NCI-H1105 (cell line): Measurements from ENCODE around the gene BMP6.

Experiments
- DNase-seq: peaks from one replicate; lab custom pipeline; 2025; lab: John Stamatoyannopoulos, UW

BMP6 gene

DNA sequence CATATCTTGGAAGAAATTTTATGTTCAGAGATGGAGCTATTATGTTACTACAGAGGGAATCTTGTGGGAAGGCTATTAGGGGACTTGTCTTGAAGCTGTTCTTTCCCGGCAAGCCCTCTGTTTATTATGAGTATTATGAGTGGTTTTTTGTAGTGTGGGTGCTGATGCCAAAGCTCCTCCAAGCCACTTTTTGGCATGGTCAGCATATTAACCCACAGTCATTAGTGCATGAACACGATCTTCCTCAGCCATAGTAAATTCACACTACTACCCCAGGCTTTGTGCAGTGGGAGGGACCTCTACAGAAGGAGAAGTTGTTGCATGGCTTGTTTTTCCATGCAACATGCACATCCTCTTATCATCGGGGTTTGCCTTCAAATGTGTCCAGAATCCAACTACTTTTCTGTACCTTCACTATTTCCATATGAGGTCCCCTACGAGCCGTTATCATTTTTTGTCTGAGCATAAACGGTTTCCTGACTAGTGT lies 6.5 kb upstream of the BMP6 start:
- no peak for DNase-seq

DNA sequence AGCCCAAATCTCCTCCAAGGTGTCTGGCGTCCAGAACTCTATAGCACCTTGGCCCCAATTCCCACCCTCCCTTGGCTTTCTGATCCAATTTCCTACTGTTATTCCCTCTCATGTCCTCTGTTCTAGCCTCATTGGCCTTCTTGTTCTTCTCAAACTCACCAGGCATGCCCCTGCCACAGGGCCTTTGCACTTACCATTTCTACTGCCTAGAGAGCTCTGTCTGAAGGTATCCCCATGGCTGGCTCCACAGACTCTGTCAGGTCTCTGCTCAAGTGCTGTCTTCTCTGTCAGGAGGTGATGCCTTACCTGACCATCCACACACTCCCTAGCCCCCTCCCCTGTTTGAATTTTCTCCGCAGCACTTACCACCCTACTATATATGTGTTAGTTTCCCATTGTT lies 5.6 kb upstream of the BMP6 start:
- DNase-seq: no peak

DNA sequence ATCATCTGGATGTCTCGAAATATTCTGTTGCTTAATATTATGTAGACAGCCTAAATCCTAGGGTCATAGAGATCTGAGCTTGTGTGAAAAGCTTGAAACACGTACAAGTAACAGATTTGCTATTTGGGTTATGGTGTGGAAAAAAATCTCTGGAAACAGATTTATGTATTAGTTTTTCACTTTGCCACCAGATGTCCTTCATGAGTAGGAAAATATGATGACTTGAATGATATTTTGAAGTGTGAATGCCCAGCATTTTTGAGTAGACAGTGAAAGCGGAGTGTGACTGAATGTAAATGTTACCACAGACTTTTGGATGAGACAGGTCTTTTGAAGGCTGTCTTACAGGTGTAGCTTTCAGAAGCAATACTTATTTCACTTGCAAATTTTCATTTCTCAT lies 4.2 kb upstream of the BMP6 start:
- peak; percentile 15 for DNase-seq

DNA sequence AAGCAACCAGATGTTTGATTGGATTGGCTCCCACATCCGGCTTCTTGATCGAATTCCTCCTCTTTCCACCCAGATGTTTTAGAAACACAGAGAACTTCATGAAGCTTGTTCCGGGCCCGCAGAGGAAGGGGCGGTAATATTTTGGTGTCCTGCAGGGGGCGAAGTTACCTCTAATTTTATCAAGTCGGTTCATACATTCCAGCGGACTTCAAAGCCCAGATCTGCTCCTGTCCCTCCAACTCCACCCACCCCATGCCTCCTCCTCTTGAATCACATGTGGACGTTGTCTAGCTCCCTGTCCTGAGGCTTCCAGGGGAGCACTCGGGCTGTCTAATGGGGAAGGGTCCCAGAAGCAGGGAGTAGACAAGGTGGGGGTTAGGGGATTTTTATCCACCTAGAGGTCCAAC lies 2.9 kb upstream of the BMP6 start:
- DNase-seq: peak; percentile 48

DNA sequence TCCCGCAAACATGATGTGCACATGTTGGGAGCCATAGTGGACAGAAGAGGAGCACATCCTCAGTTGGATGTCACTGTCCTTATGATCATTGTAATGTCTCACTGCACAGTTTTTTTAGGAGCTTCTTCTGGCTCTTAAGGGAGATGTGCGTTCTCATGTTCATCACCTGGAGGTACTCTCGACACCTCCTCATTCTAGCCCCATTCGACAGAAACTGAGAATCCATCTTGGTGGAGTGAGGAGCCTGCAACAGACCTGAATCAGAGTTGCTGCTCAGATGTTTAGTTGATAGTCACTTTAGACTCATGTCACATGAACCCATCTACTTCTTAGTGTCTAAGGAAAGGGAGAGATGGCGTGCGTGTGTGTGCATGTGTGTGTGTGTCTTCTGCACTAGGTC lies 2.3 kb upstream of the BMP6 start:
- no peak for DNase-seq

DNA sequence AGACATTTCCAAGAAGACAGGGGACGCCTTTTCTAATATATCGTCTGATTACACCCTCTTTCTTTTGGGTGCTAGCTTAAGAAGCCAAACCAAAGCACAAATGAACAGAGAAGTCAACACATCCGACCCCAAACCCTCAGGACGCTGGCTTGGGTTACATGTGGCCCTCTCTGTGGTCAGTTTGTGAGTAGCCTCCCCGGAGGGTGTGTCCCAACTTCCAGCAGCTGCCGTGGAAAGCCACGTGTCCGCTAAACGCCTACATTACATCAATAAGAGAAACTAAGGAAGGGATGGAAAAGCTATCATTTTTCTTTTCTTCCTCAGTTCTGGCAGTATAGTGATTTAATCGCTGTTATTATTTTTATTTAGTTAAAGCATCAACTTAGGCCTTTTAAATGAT lies 487 bp upstream of the BMP6 start:
- no peak for DNase-seq

DNA sequence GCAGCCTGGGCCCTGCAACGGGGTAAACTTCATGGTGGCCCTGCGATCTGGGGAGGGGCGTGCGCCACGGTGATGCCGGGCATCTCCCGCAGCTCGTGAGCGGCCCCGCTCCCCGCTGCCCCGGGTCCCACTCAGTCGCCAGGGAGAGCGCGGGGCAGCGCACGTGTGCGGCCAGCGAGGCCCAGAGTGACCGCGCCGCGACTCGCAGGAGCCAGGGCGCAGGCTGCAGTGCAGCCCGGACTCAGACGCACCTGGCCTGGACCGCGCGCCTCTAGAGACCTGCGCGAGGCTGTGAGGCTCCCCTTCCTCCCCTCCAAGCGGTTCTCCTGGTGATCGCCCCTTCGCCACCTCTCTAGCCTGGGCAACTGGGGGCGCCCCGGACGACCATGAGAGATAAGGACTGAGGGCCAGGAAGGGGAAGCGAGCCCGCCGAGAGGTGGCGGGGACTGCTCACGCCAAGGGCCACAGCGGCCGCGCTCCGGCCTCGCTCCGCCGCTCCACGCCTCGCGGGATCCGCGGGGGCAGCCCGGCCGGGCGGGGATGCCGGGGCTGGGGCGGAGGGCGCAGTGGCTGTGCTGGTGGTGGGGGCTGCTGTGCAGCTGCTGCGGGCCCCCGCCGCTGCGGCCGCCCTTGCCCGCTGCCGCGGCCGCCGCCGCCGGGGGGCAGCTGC lies 652 bp downstream of the BMP6 start:
- DNase-seq: peak; percentile 16

DNA sequence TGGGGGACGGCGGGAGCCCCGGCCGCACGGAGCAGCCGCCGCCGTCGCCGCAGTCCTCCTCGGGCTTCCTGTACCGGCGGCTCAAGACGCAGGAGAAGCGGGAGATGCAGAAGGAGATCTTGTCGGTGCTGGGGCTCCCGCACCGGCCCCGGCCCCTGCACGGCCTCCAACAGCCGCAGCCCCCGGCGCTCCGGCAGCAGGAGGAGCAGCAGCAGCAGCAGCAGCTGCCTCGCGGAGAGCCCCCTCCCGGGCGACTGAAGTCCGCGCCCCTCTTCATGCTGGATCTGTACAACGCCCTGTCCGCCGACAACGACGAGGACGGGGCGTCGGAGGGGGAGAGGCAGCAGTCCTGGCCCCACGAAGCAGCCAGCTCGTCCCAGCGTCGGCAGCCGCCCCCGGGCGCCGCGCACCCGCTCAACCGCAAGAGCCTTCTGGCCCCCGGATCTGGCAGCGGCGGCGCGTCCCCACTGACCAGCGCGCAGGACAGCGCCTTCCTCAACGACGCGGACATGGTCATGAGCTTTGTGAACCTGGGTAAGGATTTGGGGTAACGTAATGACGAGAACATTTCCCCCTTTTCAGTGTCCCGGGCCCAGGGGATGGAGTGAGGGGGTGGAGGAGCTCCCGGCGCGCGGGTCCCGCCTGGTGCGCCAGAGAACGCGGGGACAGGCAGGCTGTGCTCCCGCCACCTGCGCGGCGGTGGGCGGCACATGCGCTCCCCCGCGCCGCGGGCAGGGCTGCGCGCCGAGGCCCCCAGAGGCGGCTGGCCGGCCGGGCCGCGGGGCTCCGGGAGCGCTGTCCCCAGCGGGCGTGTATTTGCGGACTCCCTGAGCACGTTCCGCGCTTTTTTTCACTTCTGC lies 1.4 kb downstream of the BMP6 start:
- DNase-seq: no peak

DNA sequence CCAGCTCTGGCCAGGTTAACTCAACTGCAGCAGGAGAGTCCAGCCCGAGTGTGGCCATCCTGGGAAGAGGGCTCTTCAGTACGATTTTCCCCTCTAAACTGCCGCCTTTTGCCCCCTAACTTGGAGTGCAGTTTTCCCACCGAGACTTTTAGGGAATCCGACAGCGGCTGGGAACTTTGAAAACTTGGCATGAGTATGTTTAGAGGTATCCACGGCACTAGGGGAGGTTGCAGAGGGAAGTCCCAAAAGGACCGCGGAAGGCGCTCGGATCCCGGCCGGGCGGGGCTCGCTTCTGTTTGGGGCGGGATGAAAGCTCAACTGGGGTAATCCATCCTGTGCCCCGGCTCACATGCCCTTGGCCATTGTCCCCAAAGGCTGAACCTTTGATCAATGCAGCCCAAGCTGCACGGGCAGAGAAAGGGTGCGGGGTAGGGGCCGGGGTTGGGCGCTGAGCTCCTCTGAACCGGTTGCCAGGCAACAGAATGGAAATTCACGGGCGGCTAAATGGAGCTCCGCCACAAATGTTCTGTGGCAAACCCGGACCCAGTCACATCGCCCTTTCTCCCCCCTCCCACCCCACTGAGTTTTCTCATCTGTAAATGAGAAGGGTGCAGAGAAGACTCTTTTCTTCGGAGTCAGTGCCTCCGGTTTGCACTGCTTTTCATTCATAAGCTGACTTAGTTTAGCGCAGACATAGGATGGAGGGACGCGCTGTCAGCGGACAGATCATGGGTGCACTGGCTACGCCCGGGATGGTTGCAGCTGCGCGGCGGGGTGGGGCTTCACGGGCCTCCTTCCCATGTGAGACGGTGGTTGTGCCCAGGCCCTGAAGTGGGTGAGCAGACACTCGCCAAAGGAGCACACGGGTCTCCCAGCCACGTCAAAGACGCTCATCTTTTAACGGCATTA lies 2.3 kb downstream of the BMP6 start:
- peak; percentile 43 for DNase-seq

DNA sequence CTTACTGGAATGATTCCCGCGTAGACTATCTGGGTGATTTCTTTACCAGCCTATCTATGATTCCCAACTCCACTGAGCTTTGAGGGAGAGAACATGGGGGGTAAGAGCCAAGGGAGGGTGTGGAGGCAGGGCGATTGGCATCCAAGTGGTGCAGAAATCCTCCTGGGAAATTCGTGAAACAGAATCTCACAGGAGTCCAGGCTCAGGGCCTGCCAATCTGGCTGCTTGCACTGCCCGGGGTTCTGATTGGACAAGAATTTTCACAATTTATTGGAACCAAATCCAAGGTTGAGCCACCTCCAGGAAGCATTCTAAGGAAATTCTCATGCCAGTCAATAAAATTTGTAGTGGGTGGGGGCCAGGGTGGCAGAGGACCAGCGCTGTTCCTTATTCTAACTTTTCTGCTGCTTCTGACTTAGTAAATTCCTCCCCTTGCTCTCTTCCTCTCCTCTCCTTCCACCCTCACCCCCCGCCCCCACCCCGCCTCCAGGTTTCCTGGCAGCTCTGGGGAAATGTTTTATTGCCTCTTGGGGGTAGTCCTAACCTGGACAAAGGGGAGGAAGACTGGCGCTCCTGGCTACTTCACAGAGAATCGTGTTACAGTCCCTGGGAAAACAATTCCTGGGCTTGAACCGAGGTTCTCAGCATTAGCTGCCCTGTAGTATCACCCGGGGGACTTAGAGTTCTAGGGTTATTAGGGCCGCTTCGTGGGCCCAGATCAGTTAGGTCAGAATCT lies 3.1 kb downstream of the BMP6 start:
- DNase-seq: no peak

DNA sequence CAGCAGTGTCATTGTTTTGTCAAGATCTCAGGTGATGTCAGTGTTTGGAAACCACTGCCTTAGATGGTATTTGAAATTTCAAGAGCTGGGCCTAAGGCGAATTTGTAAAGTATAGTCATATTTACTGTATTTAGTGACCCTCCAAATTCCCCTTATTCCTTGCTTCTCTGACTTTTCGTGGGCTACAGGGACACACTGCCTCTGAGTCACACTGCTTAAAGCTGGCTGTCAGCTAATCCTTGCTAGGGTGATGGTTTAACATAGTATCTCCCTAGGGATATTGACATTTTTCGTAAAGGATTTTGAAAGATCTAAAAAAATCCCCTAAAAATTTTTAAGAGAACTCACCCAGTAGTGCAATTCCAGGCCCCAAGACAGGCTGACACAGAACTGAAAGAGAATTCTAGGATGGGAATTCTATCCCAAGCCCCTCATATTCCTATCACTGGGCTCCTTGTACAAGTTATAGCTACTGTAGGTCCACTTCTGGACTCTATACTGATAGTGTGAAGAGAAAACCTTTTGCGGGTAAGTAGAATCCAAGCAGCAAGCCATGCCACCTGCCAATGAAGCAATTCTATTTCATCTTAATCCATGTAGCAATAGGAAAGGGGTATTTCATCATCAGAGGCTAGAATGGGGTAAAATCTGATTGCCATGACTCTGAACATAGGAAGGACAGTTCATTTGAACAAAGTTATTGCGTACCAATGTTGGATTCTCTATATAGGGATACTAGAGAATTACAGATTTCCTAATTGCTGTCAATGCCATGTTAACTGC lies 4.3 kb downstream of the BMP6 start:
- DNase-seq: no peak

DNA sequence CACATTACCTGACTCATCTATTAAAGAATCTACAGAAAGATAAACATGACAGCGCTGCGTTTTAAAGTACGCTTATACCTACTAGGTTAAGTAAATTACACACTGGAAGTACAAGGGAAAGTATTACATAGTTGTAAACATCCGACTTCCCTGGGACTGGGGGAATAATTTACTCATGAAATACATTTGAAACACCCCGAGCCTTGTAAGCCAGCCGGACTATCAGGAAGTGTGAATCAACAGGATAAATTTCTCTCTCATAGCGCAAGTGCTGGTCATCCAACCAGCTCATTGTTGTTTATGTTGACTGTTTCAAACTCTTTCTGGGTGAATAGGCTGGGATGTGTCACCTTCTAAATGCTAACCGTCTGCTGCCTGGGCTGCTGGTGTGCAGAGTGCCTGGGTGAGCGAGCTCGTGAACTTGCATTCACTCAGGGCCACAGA lies 4.9 kb downstream of the BMP6 start:
- no peak for DNase-seq

DNA sequence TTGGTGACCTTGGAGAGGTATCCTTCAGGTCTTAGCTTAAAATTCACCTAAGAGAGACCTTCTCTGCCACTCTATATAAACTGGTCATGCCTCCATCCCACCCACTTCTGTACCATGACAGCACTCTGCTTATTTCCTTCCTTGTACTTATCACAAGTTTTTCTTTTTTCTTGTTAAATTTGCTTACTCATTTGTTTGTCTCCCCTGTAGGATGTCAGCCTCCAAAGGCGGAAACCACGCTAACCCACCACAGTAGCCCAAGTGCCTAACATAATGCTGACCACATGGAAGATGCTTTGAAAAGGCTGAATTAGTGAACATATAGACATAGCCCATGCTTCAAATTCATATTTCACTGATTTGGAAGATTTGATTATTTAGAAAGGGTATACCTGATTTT lies 5.4 kb downstream of the BMP6 start:
- no peak for DNase-seq

DNA sequence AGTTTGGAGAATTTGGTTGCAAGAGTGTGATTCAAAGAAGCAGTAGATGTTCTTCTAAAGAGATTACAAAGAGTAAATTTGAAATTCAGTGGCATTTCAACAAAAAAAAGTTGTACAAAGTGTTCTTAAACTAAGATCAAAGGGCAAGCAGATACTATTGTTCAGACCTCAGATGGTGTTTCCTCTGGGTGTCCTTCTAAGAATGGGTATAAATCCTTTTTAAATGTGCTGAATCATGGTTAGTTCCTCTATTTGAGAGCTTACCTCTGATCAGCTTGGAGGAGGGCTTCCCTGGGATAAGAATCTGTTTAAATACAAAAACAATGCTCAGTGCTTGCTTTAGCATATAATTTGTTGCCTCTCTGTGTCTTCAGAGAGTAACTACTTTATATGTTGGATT lies 6.3 kb downstream of the BMP6 start:
- no peak for DNase-seq

DNA sequence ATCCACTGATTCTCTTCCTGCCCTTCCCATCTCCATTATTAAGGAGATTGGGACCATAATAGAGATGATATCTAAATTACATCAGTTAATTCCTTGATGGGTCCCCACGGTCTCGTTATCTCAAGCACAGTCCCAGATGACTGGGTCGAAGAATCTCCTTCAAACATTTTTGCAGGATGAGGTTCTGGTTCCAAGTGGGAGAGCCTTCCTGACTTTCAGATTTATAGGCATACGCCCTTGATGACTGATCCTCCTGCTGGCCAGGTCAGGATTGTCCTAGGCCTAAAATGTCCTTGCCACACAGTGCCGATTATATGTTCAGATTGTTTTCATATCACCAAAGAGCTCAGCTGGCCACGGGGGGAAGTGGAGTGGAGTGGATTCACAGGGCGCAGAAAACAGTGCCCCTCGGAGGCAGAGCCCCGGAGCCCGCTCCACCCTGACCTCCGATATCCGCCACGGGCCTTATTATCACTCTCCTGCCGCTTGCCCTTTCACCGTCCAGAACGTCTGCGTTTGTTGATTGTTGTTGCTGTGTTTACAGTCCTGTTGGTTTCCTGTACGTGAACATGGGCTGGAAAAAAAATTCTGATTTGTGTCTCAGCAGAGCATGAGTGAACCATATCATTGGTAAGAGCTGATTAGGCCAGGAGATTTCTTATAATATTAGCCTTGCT lies 8.9 kb downstream of the BMP6 start:
- DNase-seq: no peak

DNA sequence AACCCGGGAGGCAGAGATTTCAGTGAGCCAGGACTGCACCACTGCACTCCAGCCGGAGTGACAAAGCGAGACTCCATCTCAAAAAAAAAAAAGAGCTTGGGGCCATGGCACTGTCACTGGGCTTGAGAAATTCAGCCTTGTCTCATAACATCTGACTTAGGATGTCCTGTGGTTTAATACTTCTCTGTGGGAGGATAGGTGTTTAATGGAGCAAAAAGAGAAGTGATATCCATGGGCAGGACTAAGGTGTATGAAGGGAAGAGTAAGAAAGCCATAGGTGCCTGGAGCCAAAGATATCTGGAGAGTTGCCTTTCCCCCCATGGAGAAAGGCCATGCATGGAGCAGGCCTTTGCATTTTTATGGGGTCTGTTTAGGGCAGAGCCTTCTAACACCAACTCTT lies 11.2 kb downstream of the BMP6 start:
- DNase-seq: no peak

DNA sequence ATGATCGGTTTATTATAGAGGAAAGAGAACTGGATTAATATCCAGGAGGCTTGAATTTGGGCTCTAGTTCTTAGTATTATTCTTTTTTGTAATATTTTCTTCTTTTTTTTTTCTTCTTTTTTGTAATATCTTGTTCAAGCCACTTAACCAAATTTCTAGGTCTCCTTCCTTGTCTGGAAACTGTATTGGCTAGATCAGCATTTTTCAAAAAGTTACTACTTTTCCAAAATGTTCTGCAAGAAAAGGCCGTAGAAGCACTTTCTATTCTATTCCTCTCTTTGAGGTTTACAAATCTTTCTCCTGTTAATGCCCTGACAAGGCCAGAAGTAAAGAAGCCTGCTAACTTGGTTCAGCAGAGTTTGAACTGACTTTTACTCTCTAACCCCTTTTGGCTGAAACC lies 12.0 kb downstream of the BMP6 start:
- no peak for DNase-seq

DNA sequence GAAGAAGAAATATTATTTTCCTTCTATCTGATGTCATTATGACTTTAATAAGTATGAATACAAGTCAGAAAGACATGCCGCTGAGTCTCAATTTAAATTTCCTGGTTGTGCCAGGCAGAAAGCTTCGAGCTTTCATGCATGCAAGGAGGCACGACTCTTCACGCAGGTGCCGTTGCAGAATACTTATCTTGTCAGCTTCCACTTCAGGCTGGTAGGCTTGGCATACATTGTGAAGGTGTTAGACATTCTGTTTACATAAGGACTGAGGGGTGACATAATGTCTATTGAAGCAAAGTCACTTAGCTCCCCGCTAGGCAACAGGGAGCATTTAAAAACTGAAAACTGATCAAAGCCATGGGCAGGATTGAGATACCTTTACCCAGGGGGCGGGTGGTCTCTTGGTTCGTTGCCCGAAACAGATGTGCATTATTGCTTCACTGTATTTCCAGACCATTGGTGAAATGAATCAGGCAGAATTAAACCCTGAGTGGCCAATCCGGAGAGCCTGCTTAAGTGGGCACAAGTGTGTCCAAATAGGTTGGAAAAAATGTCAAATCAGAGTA lies 16.4 kb downstream of the BMP6 start:
- DNase-seq: peak; percentile 67

DNA sequence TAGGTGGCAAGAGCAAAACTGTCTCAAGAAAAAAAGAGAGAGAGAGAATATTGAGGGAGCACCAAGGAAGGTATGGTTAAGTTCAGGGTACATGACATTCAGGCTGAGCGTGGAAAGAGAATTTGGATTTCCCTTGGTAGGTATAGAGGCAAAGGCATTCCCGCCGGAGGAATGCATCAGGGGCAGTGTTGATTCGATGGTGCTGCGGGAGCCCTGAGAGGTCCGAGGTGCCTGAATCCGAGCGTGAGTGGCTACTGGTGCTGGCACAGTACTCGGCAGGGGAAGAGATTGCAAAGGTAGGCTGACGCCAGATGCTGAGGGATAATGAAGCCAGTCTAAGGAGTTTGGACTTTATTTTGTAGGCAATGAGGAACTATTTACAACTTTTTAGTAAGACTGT lies 20.0 kb downstream of the BMP6 start:
- no peak for DNase-seq

DNA sequence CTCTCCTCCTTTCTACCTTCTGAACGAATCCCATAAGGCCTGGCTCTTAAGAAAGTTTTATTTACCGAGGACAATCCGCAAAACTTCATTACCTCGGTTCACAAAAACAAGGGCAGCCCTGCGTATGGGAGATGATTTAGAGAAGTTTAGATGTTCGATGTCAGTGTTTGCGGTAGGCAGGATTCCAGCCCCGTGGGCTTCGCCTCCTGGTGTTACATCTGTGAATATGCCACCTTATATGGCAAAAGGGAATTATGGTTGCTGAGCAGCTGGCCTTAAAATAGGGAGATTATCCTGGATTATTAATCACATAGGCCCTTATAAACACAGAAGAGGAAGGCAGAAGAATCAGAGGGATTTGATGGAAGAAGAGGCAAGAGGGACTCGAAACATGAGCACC lies 21.1 kb downstream of the BMP6 start:
- no peak for DNase-seq
